Adipocyte (in vitro differentiated cells): Measurements from ENCODE around the gene CDK5RAP2.

Experiments
- DNase-seq: peaks from one replicate; pipeline ENCODE4 v3.0.0-alpha.2; 2015; ENCODE audit warnings: low read depth
- H3K27me3 ChIP-seq: replicated peaks from 2 replicates; pipeline ENCODE4 v1.7.0; 2013; ENCODE audit warnings: mild to moderate bottlenecking, low read length, moderate library complexity; ENCODE audit not compliant: control insufficient read depth, insufficient read depth
- H3K36me3 ChIP-seq: 2 replicates; pipeline ENCODE4 v1.7.0; 2013; ENCODE audit warnings: low read length, mild to moderate bottlenecking, moderate library complexity; ENCODE audit not compliant: control insufficient read depth, insufficient read depth, severe bottlenecking
- H3K4me1 ChIP-seq: 2 replicates; pipeline ENCODE4 v1.7.0; 2013; ENCODE audit warnings: mild to moderate bottlenecking, low read length, moderate library complexity; ENCODE audit not compliant: control insufficient read depth, insufficient read depth
- H3K4me3 ChIP-seq: 2 replicates; pipeline ENCODE4 v1.7.0; 2013; ENCODE audit warnings: mild to moderate bottlenecking, low read length, moderate library complexity
- H3K9ac ChIP-seq: 2 replicates; pipeline ENCODE4 v1.7.0; 2013; ENCODE audit warnings: mild to moderate bottlenecking, low read length, moderate library complexity
- H3K9me3 ChIP-seq: 2 replicates; pipeline ENCODE4 v1.7.0; 2013; ENCODE audit warnings: mild to moderate bottlenecking, low read length, moderate library complexity; ENCODE audit not compliant: control insufficient read depth

CDK5RAP2 gene

GRCh38 chr9:120410925-120411501, 169.0 kb downstream of the CDK5RAP2 start:
- Histone ChIP-seq H3K4me1 (peaks cover 18% of the 10 kb centered on the region), H3K9ac (no peak overlapping the region), H3K36me3 (peaks cover 26% of the 10 kb centered on the region), H3K9me3 (no peaks in the 10 kb centered on the region), H3K27me3 (no peaks in the 10 kb centered on the region), H3K4me3 (no peak overlapping the region)
- no peak for DNase-seq

GRCh38 chr9:120408680-120409258, 171.2 kb downstream of the CDK5RAP2 start:
- Histone ChIP-seq H3K9ac (no peak overlapping the region), H3K27me3 (no peaks in the 10 kb centered on the region), H3K9me3 (no peaks in the 10 kb centered on the region), H3K4me1 (peaks cover 22% of the 10 kb centered on the region), H3K4me3 (no peak overlapping the region), H3K36me3 (peaks cover 26% of the 10 kb centered on the region)
- DNase-seq: no peak

GRCh38 chr9:120405860-120406259, 174.1 kb downstream of the CDK5RAP2 start:
- Histone ChIP-seq H3K27me3 (no peaks in the 10 kb centered on the region), H3K9me3 (no peaks in the 10 kb centered on the region), H3K4me1 (peaks cover 17% of the 10 kb centered on the region), H3K36me3 (peaks cover 38% of the 10 kb centered on the region), H3K4me3 (no peak overlapping the region), H3K9ac (no peak overlapping the region)
- DNase-seq: no peak

- Histone ChIP-seq H3K27me3 (no peaks in the 10 kb centered on the region), H3K9me3 (no peaks in the 10 kb centered on the region), H3K4me3 (no peak overlapping the region), H3K9ac (no peak overlapping the region), H3K36me3 (peaks cover 45% of the 10 kb centered on the region), H3K4me1 (peaks cover 17% of the 10 kb centered on the region)
- DNase-seq: no peak
These were observed 174.8 kb downstream of the CDK5RAP2 start for GRCh38 chr9:120405134-120405533.

GRCh38 chr9:120403543-120403856, 176.5 kb downstream of the CDK5RAP2 start:
- H3K9ac ChIP-seq: no peak overlapping the region

GRCh38 chr9:120402741-120403542, 177.0 kb downstream of the CDK5RAP2 start:
- Histone ChIP-seq H3K4me1 (peaks cover 17% of the 10 kb centered on the region), H3K9me3 (no peaks in the 10 kb centered on the region), H3K27me3 (no peaks in the 10 kb centered on the region), H3K4me3 (no peak overlapping the region), H3K36me3 (peaks cover 54% of the 10 kb centered on the region), H3K9ac (no peak overlapping the region)
- peak; percentile 90 for DNase-seq

More at GRCh38 chr9:120403543-120403856, 176.5 kb downstream of the CDK5RAP2 start:
- peaks cover 17% of the 10 kb centered on the region for H3K4me1 ChIP-seq
- H3K4me3 ChIP-seq: no peak overlapping the region
- no peak for DNase-seq
- peaks cover 55% of the 10 kb centered on the region for H3K36me3 ChIP-seq
- H3K27me3 ChIP-seq: no peaks in the 10 kb centered on the region
- no peaks in the 10 kb centered on the region for H3K9me3 ChIP-seq

- H3K36me3 ChIP-seq: peaks cover 50% of the 10 kb centered on the region
- H3K4me1 ChIP-seq: peaks cover 27% of the 10 kb centered on the region
- H3K9ac ChIP-seq: no peak overlapping the region
- no peaks in the 10 kb centered on the region for H3K27me3 ChIP-seq
- no peaks in the 10 kb centered on the region for H3K9me3 ChIP-seq
- DNase-seq: no peak
- no peak overlapping the region for H3K4me3 ChIP-seq
These were observed 180.0 kb downstream of the CDK5RAP2 start for GRCh38 chr9:120399940-120400339.

- Histone ChIP-seq H3K9me3 (no peaks in the 10 kb centered on the region), H3K4me1 (peaks cover 34% of the 10 kb centered on the region), H3K27me3 (no peaks in the 10 kb centered on the region), H3K9ac (no peak overlapping the region), H3K36me3 (peaks cover 58% of the 10 kb centered on the region), H3K4me3 (no peak overlapping the region)
- DNase-seq: peak; percentile 49
These were observed 181.7 kb downstream of the CDK5RAP2 start for GRCh38 chr9:120398286-120398685.

- Histone ChIP-seq H3K4me1 (peaks cover 30% of the 10 kb centered on the region), H3K4me3 (no peak overlapping the region), H3K36me3 (peaks cover 62% of the 10 kb centered on the region)
These were observed 182.5 kb downstream of the CDK5RAP2 start for GRCh38 chr9:120397453-120397852.

GRCh38 chr9:120396931-120397330, 183.0 kb downstream of the CDK5RAP2 start:
- Histone ChIP-seq H3K4me1 (peaks cover 30% of the 10 kb centered on the region), H3K36me3 (peaks cover 63% of the 10 kb centered on the region)

More at GRCh38 chr9:120397453-120397852, 182.5 kb downstream of the CDK5RAP2 start:
- no peak overlapping the region for H3K9ac ChIP-seq
- no peaks in the 10 kb centered on the region for H3K9me3 ChIP-seq
- H3K27me3 ChIP-seq: no peaks in the 10 kb centered on the region
- no peak for DNase-seq

GRCh38 chr9:120396418-120396817, 183.5 kb downstream of the CDK5RAP2 start:
- peaks cover 68% of the 10 kb centered on the region for H3K36me3 ChIP-seq
- no peak overlapping the region for H3K4me3 ChIP-seq
- DNase-seq: no peak
- no peak overlapping the region for H3K9ac ChIP-seq
- no peaks in the 10 kb centered on the region for H3K9me3 ChIP-seq
- peaks cover 30% of the 10 kb centered on the region for H3K4me1 ChIP-seq
- no peaks in the 10 kb centered on the region for H3K27me3 ChIP-seq

More at GRCh38 chr9:120396931-120397330, 183.0 kb downstream of the CDK5RAP2 start:
- Histone ChIP-seq H3K27me3 (no peaks in the 10 kb centered on the region), H3K4me3 (no peak overlapping the region), H3K9me3 (no peaks in the 10 kb centered on the region), H3K9ac (no peak overlapping the region)
- peak; percentile 47 for DNase-seq
